Measurements from ENCODE around the gene TBC1D22B. TPM values are rescaled to one million over a fixed set of nuclear protein-coding genes. Genes with fewer than 3 reads are reported as not detected.
A peak's percentile ranks its signal among the peaks of the same experiment; 100 is the strongest.

Gene TBC1D22B
- total and polyA plus RNA-seq, 2 experiments from 2014 or later: 9.1 to 19.9 TPM

- no peak overlapping the region for H3K27ac Mint-ChIP-seq
Measured at GRCh38 chr6:37244430-37245310, 12.9 kb upstream of the TBC1D22B start.

GRCh38 chr6:37251211-37251780 lies 6.3 kb upstream of the TBC1D22B start:
- Histone ChIP-seq H3K27ac (ENCODE audit: low read depth) (no peak overlapping the region), H3K4me3 (no peak overlapping the region), H3K36me3 (ENCODE audit: insufficient read depth) (no peaks in the 10 kb centered on the region), H3K4me1 (ENCODE audit: insufficient read depth) (0 out of 2 replicates have a peak, but pooled peaks cover 6% of the 10 kb centered on the region), H3K27me3 (ENCODE audit: insufficient read depth) (no peaks in the 10 kb centered on the region), H3F3A (replicated peaks; ENCODE audit: low read depth) (no peaks in the 10 kb centered on the region), H3K4me2 (no peak overlapping the region), H3K9me2 (ENCODE audit: insufficient read depth) (no peaks in the 10 kb centered on the region), H3K79me2 (replicated peaks; ENCODE audit: insufficient read depth) (no peaks in the 10 kb centered on the region), H2AFZ (no peak overlapping the region), H4K20me1 (replicated peaks; ENCODE audit: insufficient read depth) (no peaks in the 10 kb centered on the region)
- DNase-seq (ENCODE audit: low spot score) (no peak), ATAC-seq (no peak)
- Mint-ChIP-seq H3K4me1 (peaks cover 10% of the 10 kb centered on the region), H3K4me3 (no peak overlapping the region), H3K9me3 (no peaks in the 10 kb centered on the region; the same call in 2 of the 3 replicates), H3K27ac (no peak overlapping the region), H3K27me3 (ENCODE audit: insufficient read depth, low read depth, poor library complexity) (no peaks in the 10 kb centered on the region), H3K36me3 (ENCODE audit: low read depth) (no peaks in the 10 kb centered on the region)
- TF ChIP-seq POLR2AphosphoS5 (IDR thresholded peaks at IDR 0.05; ENCODE audit: low read depth): no peak
- TF ChIP-seq, protein P1, sequence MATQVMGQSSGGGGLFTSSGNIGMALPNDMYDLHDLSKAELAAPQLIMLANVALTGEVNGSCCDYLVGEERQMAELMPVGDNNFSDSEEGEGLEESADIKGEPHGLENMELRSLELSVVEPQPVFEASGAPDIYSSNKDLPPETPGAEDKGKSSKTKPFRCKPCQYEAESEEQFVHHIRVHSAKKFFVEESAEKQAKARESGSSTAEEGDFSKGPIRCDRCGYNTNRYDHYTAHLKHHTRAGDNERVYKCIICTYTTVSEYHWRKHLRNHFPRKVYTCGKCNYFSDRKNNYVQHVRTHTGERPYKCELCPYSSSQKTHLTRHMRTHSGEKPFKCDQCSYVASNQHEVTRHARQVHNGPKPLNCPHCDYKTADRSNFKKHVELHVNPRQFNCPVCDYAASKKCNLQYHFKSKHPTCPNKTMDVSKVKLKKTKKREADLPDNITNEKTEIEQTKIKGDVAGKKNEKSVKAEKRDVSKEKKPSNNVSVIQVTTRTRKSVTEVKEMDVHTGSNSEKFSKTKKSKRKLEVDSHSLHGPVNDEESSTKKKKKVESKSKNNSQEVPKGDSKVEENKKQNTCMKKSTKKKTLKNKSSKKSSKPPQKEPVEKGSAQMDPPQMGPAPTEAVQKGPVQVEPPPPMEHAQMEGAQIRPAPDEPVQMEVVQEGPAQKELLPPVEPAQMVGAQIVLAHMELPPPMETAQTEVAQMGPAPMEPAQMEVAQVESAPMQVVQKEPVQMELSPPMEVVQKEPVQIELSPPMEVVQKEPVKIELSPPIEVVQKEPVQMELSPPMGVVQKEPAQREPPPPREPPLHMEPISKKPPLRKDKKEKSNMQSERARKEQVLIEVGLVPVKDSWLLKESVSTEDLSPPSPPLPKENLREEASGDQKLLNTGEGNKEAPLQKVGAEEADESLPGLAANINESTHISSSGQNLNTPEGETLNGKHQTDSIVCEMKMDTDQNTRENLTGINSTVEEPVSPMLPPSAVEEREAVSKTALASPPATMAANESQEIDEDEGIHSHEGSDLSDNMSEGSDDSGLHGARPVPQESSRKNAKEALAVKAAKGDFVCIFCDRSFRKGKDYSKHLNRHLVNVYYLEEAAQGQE (IDR thresholded peaks at IDR 0.05; ENCODE audit: unreplicated experiment): no peak
- no peak for TF ChIP-seq NANOG (IDR thresholded peaks at IDR 0.05; ENCODE audit: borderline replicate concordance)
- no peak for TF ChIP-seq EZH2 (IDR thresholded peaks at IDR 0.05; ENCODE audit: low read depth, unreplicated experiment)
- TF ChIP-seq CREB1 (CRISPR knock-in tag; IDR thresholded peaks at IDR 0.05; ENCODE audit: low read depth): no peak
- TF ChIP-seq ZNF331 (CRISPR knock-in tag; IDR thresholded peaks at IDR 0.05; ENCODE audit: low read depth): no peak
- no peak for TF ChIP-seq EZH2phosphoT487 (IDR thresholded peaks at IDR 0.05; ENCODE audit: unreplicated experiment)

More at GRCh38 chr6:37244430-37245310, 12.9 kb upstream of the TBC1D22B start:
- ATAC-seq (no peak), DNase-seq (ENCODE audit: low spot score) (no peak)
- Histone ChIP-seq H2AFZ (peak overlapping the region; percentile 72; the same call in 1 of the 2 replicates), H3F3A (replicated peaks; ENCODE audit: low read depth) (0 out of 2 replicates have a peak, but pooled peaks cover 1% of the 10 kb centered on the region), H3K27ac (ENCODE audit: low read depth) (no peak overlapping the region), H3K9me2 (ENCODE audit: insufficient read depth) (peaks cover 4% of the 10 kb centered on the region; the same call in 1 of the 2 replicates), H3K4me3 (no peak overlapping the region), H3K79me2 (replicated peaks; ENCODE audit: insufficient read depth) (no peaks in the 10 kb centered on the region), H3K4me1 (ENCODE audit: insufficient read depth) (no peaks in the 10 kb centered on the region), H3K27me3 (ENCODE audit: insufficient read depth) (no peaks in the 10 kb centered on the region), H3K36me3 (ENCODE audit: insufficient read depth) (no peaks in the 10 kb centered on the region), H3K4me2 (no peak overlapping the region), H4K20me1 (replicated peaks; ENCODE audit: insufficient read depth) (no peaks in the 10 kb centered on the region)
- Mint-ChIP-seq H3K9me3 (no peaks in the 10 kb centered on the region; the same call in 2 of the 3 replicates), H3K4me1 (no peaks in the 10 kb centered on the region), H3K4me3 (no peak overlapping the region), H3K27me3 (ENCODE audit: insufficient read depth, low read depth, poor library complexity) (peaks cover 2% of the 10 kb centered on the region), H3K36me3 (ENCODE audit: low read depth) (no peaks in the 10 kb centered on the region)
- TF ChIP-seq, protein P1 (IDR thresholded peaks at IDR 0.05; ENCODE audit: unreplicated experiment): no peak
- TF ChIP-seq POLR2AphosphoS5 (IDR thresholded peaks at IDR 0.05; ENCODE audit: low read depth) (no peak), EZH2 (IDR thresholded peaks at IDR 0.05; ENCODE audit: low read depth, unreplicated experiment) (no peak), STAT1 (IDR thresholded peaks at IDR 0.05; ENCODE audit: unreplicated experiment) (no peak), JUNB (IDR thresholded peaks at IDR 0.05; ENCODE audit: unreplicated experiment) (no peak), ZNF331 (CRISPR knock-in tag; IDR thresholded peaks at IDR 0.05; ENCODE audit: low read depth) (no peak)
